PC-3 (cell line): ENCODE measurements around the gene BCL11B. TPM values are rescaled to one million over a fixed set of nuclear protein-coding genes. Genes with fewer than 3 reads are reported as not detected.

Source experiments
- ATAC-seq: fragments of 200-7000 bp; cut with Tn5 transposase; 2 replicates; pipeline ENCODE4 v1.9.1; 2020; ENCODE audit warnings: mild to moderate bottlenecking, moderate library complexity
- BruUV-seq: library from RNA; stranded (reverse); fragments of 400-500 nt; replicated peaks from 2 replicates; lab custom pipeline; 2021; lab: Mats Ljungman, UMichigan
- CTCF ChIA-PET: fragments of 300-600 bp; sonication (Branson Sonifier 250); formaldehyde crosslinking; loops from one replicate; lab custom pipeline; 2022; ENCODE audit warnings: antibody characterized with exemption; lab: Charles Lee
- POLR2A ChIA-PET: fragments of 300-600 bp; sonication (Branson Sonifier 250); formaldehyde crosslinking; loops from one replicate; lab custom pipeline; 2022; ENCODE audit warnings: antibody characterized with exemption; ENCODE audit not compliant: unreplicated experiment; lab: Charles Lee
- DNase-seq: peaks from one replicate; pipeline ENCODE4 v3.0.0-alpha.2; 2015
- H2AFZ ChIP-seq: fragments of 300-600 bp; sonication (generic); 2 replicates; pipeline ENCODE4 v1.6.0; 2016; ENCODE audit warnings: antibody characterized with exemption, low read length
- H3F3A ChIP-seq: fragments of 300-600 bp; sonication (generic); one replicate; pipeline ENCODE4 v1.6.0; 2017; ENCODE audit warnings: antibody characterized with exemption, low read length, control low read depth, mild to moderate bottlenecking; ENCODE audit not compliant: unreplicated experiment
- H3K27ac ChIP-seq: fragments of 300-600 bp; sonication (generic); 2 replicates; pipeline ENCODE4 v1.5.1; 2016; ENCODE audit warnings: mild to moderate bottlenecking, low read length
- H3K27me3 ChIP-seq: fragments of 300-600 bp; sonication (generic); 2 replicates; pipeline ENCODE4 v1.6.1; 2016; ENCODE audit warnings: low read length, mixed read lengths
- H3K36me3 ChIP-seq: fragments of 300-600 bp; sonication (generic); 2 replicates; pipeline ENCODE4 v1.6.1; 2016; ENCODE audit warnings: low read depth, mixed run types, low read length, mixed read lengths
- H3K4me1 ChIP-seq: fragments of 300-600 bp; sonication (generic); 2 replicates; pipeline ENCODE4 v1.5.1; 2016; ENCODE audit warnings: low read length; ENCODE audit not compliant: insufficient read depth
- H3K4me2 ChIP-seq: fragments of 300-600 bp; sonication (generic); 2 replicates; pipeline ENCODE4 v1.6.0; 2016; ENCODE audit warnings: low read length
- H3K4me3 ChIP-seq: fragments of 300-600 bp; sonication (generic); 2 replicates; pipeline ENCODE4 v1.5.1; 2016; ENCODE audit warnings: mild to moderate bottlenecking, low read length, mixed read lengths
- H3K79me2 ChIP-seq: fragments of 300-600 bp; sonication (generic); 2 replicates; pipeline ENCODE4 v1.6.1; 2017; ENCODE audit warnings: low read length, mixed read lengths
- H3K9ac ChIP-seq: fragments of 300-600 bp; sonication (generic); 2 replicates; pipeline ENCODE4 v1.6.0; 2016; ENCODE audit warnings: mild to moderate bottlenecking, low read length
- H3K9me2 ChIP-seq: fragments of 300-600 bp; sonication (generic); replicated peaks from 2 replicates; pipeline ENCODE4 v1.6.1; 2016; ENCODE audit warnings: mixed run types, low read length, mixed read lengths
- H3K9me3 ChIP-seq: fragments of 300-600 bp; sonication (generic); 2 replicates; pipeline ENCODE4 v1.6.1; 2016; ENCODE audit warnings: low read length, mixed read lengths
- H4K20me1 ChIP-seq: fragments of 300-600 bp; sonication (generic); 2 replicates; pipeline ENCODE4 v1.6.1; 2016; ENCODE audit warnings: low read length, mixed read lengths
- EZH2 ChIP-seq: fragments of 300-600 bp; sonication (generic); IDR thresholded peaks from one replicate; pipeline ENCODE4 v1.6.1; 2017; ENCODE audit warnings: antibody characterized with exemption, mild to moderate bottlenecking, low read length; ENCODE audit not compliant: unreplicated experiment
- EZH2phosphoT487 ChIP-seq: fragments of 300-600 bp; sonication (generic); IDR thresholded peaks from 2 replicates; pipeline ENCODE4 v1.6.1; 2018; ENCODE audit warnings: mild to moderate bottlenecking, antibody characterized with exemption, low read length, borderline replicate concordance
- intact Hi-C: fragments of 100-400 bp; cut with micrococcal nuclease; formaldehyde crosslinking; loops from 2 replicates; pipeline ENCODE4 v1.9.0; 2023
- total RNA-seq: library from RNA; depleted of rRNA; stranded (reverse); fragments of >200 nt; gene quantifications from 2 replicates; pipeline ENCODE4 v1.2.3, GENCODE V29; 2014; rRNA removed
- TF ChIP-seq, protein P1 (sequence below): fragments of 300-600 bp; sonication (generic); conservative IDR thresholded peaks from 2 replicates; pipeline ENCODE4 v1.5.1; 2017; ENCODE audit warnings: antibody characterized with exemption, low read depth, mild to moderate bottlenecking, low read length

BCL11B gene
- total RNA-seq, 1 experiment from 2014 or later, result 0.73 TPM

GRCh38 chr14:99120526-99121318, 151.3 kb downstream of the BCL11B start:
- Histone ChIP-seq H3F3A (no peaks in the 10 kb centered on the region), H3K9me2 (no peaks in the 10 kb centered on the region), H3K27me3 (peaks cover 70% of the 10 kb centered on the region), H3K4me3 (no peak overlapping the region), H3K4me2 (no peak overlapping the region), H3K79me2 (no peaks in the 10 kb centered on the region), H3K27ac (no peak overlapping the region), H2AFZ (no peak overlapping the region), H3K36me3 (no peaks in the 10 kb centered on the region), H3K9ac (no peak overlapping the region), H3K4me1 (no peaks in the 10 kb centered on the region), H3K9me3 (no peaks in the 10 kb centered on the region), H4K20me1 (no peaks in the 10 kb centered on the region)
- ChIA-PET POLR2A (no interaction called here), CTCF (no interaction called here)
- no peak for TF ChIP-seq EZH2
- intact Hi-C loops, result no loop called here
- no peak for DNase-seq
- no TSS peak for BruUV-seq
- no peak for ATAC-seq

GRCh38 chr14:99119554-99120525, 152.2 kb downstream of the BCL11B start:
- ATAC-seq, result no peak
- no peak for TF ChIP-seq EZH2phosphoT487
- TF ChIP-seq, protein P1, sequence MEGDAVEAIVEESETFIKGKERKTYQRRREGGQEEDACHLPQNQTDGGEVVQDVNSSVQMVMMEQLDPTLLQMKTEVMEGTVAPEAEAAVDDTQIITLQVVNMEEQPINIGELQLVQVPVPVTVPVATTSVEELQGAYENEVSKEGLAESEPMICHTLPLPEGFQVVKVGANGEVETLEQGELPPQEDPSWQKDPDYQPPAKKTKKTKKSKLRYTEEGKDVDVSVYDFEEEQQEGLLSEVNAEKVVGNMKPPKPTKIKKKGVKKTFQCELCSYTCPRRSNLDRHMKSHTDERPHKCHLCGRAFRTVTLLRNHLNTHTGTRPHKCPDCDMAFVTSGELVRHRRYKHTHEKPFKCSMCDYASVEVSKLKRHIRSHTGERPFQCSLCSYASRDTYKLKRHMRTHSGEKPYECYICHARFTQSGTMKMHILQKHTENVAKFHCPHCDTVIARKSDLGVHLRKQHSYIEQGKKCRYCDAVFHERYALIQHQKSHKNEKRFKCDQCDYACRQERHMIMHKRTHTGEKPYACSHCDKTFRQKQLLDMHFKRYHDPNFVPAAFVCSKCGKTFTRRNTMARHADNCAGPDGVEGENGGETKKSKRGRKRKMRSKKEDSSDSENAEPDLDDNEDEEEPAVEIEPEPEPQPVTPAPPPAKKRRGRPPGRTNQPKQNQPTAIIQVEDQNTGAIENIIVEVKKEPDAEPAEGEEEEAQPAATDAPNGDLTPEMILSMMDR, result no peak
- no peak for TF ChIP-seq EZH2
- intact Hi-C loops, result no loop called here
- BruUV-seq, result no TSS peak
- Histone ChIP-seq H3F3A (no peaks in the 10 kb centered on the region), H3K27me3 (peaks cover 70% of the 10 kb centered on the region), H3K79me2 (no peaks in the 10 kb centered on the region), H3K36me3 (no peaks in the 10 kb centered on the region), H3K9me3 (no peaks in the 10 kb centered on the region), H3K4me3 (no peak overlapping the region), H3K4me1 (no peaks in the 10 kb centered on the region), H3K4me2 (no peak overlapping the region), H3K27ac (no peak overlapping the region), H4K20me1 (no peaks in the 10 kb centered on the region), H2AFZ (no peak overlapping the region), H3K9ac (no peak overlapping the region), H3K9me2 (no peaks in the 10 kb centered on the region)
- ChIA-PET POLR2A (no interaction called here), CTCF (no interaction called here)
- DNase-seq, result no peak

Other genes with a start within 250 kb of the BCL11B start
- gene SETD3, start 208.7 kb upstream of the BCL11B start, total RNA-seq, result 46.8 and 51.7 TPM in 2 replicates
- gene CCNK, start 209.2 kb upstream of the BCL11B start, total RNA-seq, result 26.2 and 51.8 TPM in 2 replicates